HG02759 (cell line): ENCODE results near the gene HMGA1.
A peak's percentile ranks its signal among the peaks of the same experiment; 100 is the strongest.

Experiments used
- ATAC-seq: cut with Tn5 transposase; IDR thresholded peaks from one replicate; pipeline ENCODE4 v1.9.1; 2021; ENCODE audit warnings: mild to moderate bottlenecking, moderate library complexity; ENCODE audit not compliant: unreplicated experiment

HMGA1 gene

GRCh38 chr6:34236443-34237315, at the start of gene HMGA1:
HMGA1 (plus strand) TSS chr6:34236873; CDS start chr6:34240781, 3,908 bp downstream.
- peak; percentile 64 for ATAC-seq

GRCh38 chr6:34189806-34190503, 46.7 kb upstream of the HMGA1 start:
- ATAC-seq: no peak

- ATAC-seq: no peak
Observed at GRCh38 chr6:34190504-34191122, 46.1 kb upstream of the HMGA1 start.

- ATAC-seq: no peak
Observed at GRCh38 chr6:34194772-34195171, 41.9 kb upstream of the HMGA1 start.

GRCh38 chr6:34195726-34196115, 41.0 kb upstream of the HMGA1 start:
- no peak for ATAC-seq

GRCh38 chr6:34196116-34196832, 40.4 kb upstream of the HMGA1 start:
- peak; percentile 80 for ATAC-seq

GRCh38 chr6:34196833-34197195, 39.9 kb upstream of the HMGA1 start:
- ATAC-seq: no peak

- ATAC-seq: no peak
Observed at GRCh38 chr6:34200340-34200971, 36.2 kb upstream of the HMGA1 start.

GRCh38 chr6:34201455-34202107, 35.1 kb upstream of the HMGA1 start:
- ATAC-seq: no peak

- no peak for ATAC-seq
Observed at GRCh38 chr6:34202329-34203201, 34.1 kb upstream of the HMGA1 start.

- no peak for ATAC-seq
Observed at GRCh38 chr6:34204693-34205092, 32.0 kb upstream of the HMGA1 start.

- no peak for ATAC-seq
Observed at GRCh38 chr6:34205466-34205865, 31.2 kb upstream of the HMGA1 start.

GRCh38 chr6:34205916-34206315, 30.8 kb upstream of the HMGA1 start:
- ATAC-seq: no peak

GRCh38 chr6:34206726-34207125, 29.9 kb upstream of the HMGA1 start:
- no peak for ATAC-seq

GRCh38 chr6:34207695-34208443, 28.8 kb upstream of the HMGA1 start:
- ATAC-seq: no peak

GRCh38 chr6:34213772-34214171, 22.9 kb upstream of the HMGA1 start:
- ATAC-seq: no peak

- no peak for ATAC-seq
Observed at GRCh38 chr6:34218691-34219090, 18.0 kb upstream of the HMGA1 start.

GRCh38 chr6:34223381-34223955, 13.2 kb upstream of the HMGA1 start:
- peak; percentile 13 for ATAC-seq
